Limb (tissue), 2 donors: ENCODE data around the gene PDE6A.

ENCODE experiments used
- DNase-seq, 2 donors: peaks; one replicate each; pipeline ENCODE4 v3.0.0-alpha.2; 2016; ENCODE audit errors: extremely low spot score in 2 of 2

The PDE6A gene

GRCh38 chr5:149930749-149931574, 13.6 kb downstream of the PDE6A start:
- no peak for DNase-seq

- DNase-seq = no peak
Observed at GRCh38 chr5:149930043-149930748, 14.4 kb downstream of the PDE6A start.

GRCh38 chr5:149924486-149924885, 20.1 kb downstream of the PDE6A start:
- no peak for DNase-seq

- DNase-seq = no peak
Observed at GRCh38 chr5:149922950-149923349, 21.6 kb downstream of the PDE6A start.

- DNase-seq = no peak
Observed at GRCh38 chr5:149921597-149921996, 23.0 kb downstream of the PDE6A start.

GRCh38 chr5:149917073-149917676, 27.4 kb downstream of the PDE6A start:
- no peak for DNase-seq

- DNase-seq = no peak
Observed at GRCh38 chr5:149916334-149917072, 28.1 kb downstream of the PDE6A start.

GRCh38 chr5:149915392-149916260, 29.0 kb downstream of the PDE6A start:
- no peak for DNase-seq

GRCh38 chr5:149913436-149914419, 30.9 kb downstream of the PDE6A start:
- DNase-seq = no peak

GRCh38 chr5:149912226-149912871, 32.2 kb downstream of the PDE6A start:
- DNase-seq = no peak

GRCh38 chr5:149911031-149911430, 33.6 kb downstream of the PDE6A start:
- DNase-seq = no peak

- no peak for DNase-seq
Observed at GRCh38 chr5:149907828-149908227, 36.8 kb downstream of the PDE6A start.

GRCh38 chr5:149904977-149905376, 39.6 kb downstream of the PDE6A start:
- DNase-seq = no peak

GRCh38 chr5:149904293-149904886, 40.2 kb downstream of the PDE6A start:
- no peak for DNase-seq

GRCh38 chr5:149903404-149903803, 41.2 kb downstream of the PDE6A start:
- DNase-seq = no peak

- DNase-seq = no peak
Observed at GRCh38 chr5:149902177-149902576, 42.4 kb downstream of the PDE6A start.

GRCh38 chr5:149901511-149901910, 43.1 kb downstream of the PDE6A start:
- DNase-seq = no peak

GRCh38 chr5:149900390-149900789, 44.2 kb downstream of the PDE6A start:
- DNase-seq = no peak

GRCh38 chr5:149898811-149899210, 45.8 kb downstream of the PDE6A start:
- DNase-seq = no peak
